Activated CD4-positive, alpha-beta memory T cell treated with anti-CD3 and anti-CD28 coated beads for 36 hours (primary cell): ENCODE data around the gene SKIC3. TPM values are rescaled to one million over a fixed set of nuclear protein-coding genes. Genes with fewer than 3 reads are reported as not detected.

Source experiments
- CTCF ChIA-PET: fragments of 350-600 bp; sonication (Branson Sonifier 250); formaldehyde crosslinking; loops from one replicate; lab custom pipeline; 2021; ENCODE audit warnings: antibody characterized with exemption, inconsistent platforms; lab: Charles Lee
- POLR2A ChIA-PET: fragments of 350-600 bp; sonication (Branson Sonifier 250); formaldehyde crosslinking; loops from one replicate; lab custom pipeline; 2021; ENCODE audit warnings: antibody characterized with exemption; lab: Charles Lee
- DNase-seq: peaks from one replicate; pipeline ENCODE4 v3.0.0-alpha.2; 2020
- H3K27ac Mint-ChIP-seq: one replicate; pipeline ENCODE4 v1.8.0; 2021; ENCODE audit warnings: mixed read lengths
- H3K27me3 Mint-ChIP-seq: one replicate; pipeline ENCODE4 v1.8.0; 2021; ENCODE audit warnings: mixed read lengths
- H3K36me3 Mint-ChIP-seq: one replicate; pipeline ENCODE4 v1.8.0; 2021; ENCODE audit warnings: mixed read lengths
- H3K4me1 Mint-ChIP-seq: one replicate; pipeline ENCODE4 v1.8.0; 2021; ENCODE audit warnings: low read depth, mixed read lengths
- H3K4me3 Mint-ChIP-seq: one replicate; pipeline ENCODE4 v1.8.0; 2021; ENCODE audit warnings: mild to moderate bottlenecking, mixed read lengths
- H3K9me3 Mint-ChIP-seq: one replicate; pipeline ENCODE4 v1.8.0; 2021; ENCODE audit warnings: mixed read lengths
- intact Hi-C: fragments of 100-400 bp; cut with micrococcal nuclease; formaldehyde crosslinking; loops from one replicate; pipeline ENCODE4 v1.15.1; 2023
- total RNA-seq, 2 experiments: library from RNA; stranded (reverse); gene quantifications; one replicate each; pipeline ENCODE4 v1.2.3, GENCODE V29; 2021

The SKIC3 gene
- total RNA-seq = 10 to 100 TPM; 74.7 to 78.1 TPM

GRCh38 chr5:95554647-95555548 is at the start of gene SKIC3, which contains the start of gene ARSK:
Gene SKIC3 (minus strand): TSS chr5:95554977. CDS start chr5:95547150, 7,827 bp downstream.
Gene ARSK (plus strand): TSS chr5:95555101. CDS start chr5:95555279, 178 bp downstream.
- no peaks in the 10 kb centered on the region for H3K9me3 Mint-ChIP-seq
- DNase-seq = peak; percentile 95
- peak within 1 kb of the TSS; percentile 89 for H3K4me3 Mint-ChIP-seq
- POLR2A ChIA-PET = interaction anchor here (0.6 to 1.6 kb wide), 4 partner anchors 9 to 92 kb away, joined by 3 to 5 read pairs (median 4); partner anchors contain the start of gene RFESD
- peaks cover 14% of the 10 kb centered on the region for H3K36me3 Mint-ChIP-seq
- CTCF ChIA-PET = interaction anchor here (0.5 to 1.0 kb wide), 4 partner anchors 13 to 258 kb away, joined by 3 to 5 read pairs (median 5); partner anchors contain the start of gene RFESD
- no peaks in the 10 kb centered on the region for H3K27me3 Mint-ChIP-seq
- intact Hi-C loops = loop anchor here (1.0 to 10.0 kb wide), 9 partner anchors 36 to 1628 kb away; partner anchors contain the start of genes CAST, GLRX, GPR150 and RFESD
- peaks cover 42% of the 10 kb centered on the region for H3K4me1 Mint-ChIP-seq
- peak within 1 kb of the TSS; percentile 92 for H3K27ac Mint-ChIP-seq

GRCh38 chr5:95600557-95600956 is 45.8 kb upstream of the SKIC3 start:
- CTCF ChIA-PET = no interaction called here
- H3K4me1 Mint-ChIP-seq = no peaks in the 10 kb centered on the region

GRCh38 chr5:95599252-95599651 is 44.5 kb upstream of the SKIC3 start:
- Mint-ChIP-seq H3K9me3 (no peaks in the 10 kb centered on the region), H3K27me3 (no peaks in the 10 kb centered on the region), H3K4me3 (no peak overlapping the region), H3K27ac (no peak overlapping the region), H3K36me3 (peaks cover 8% of the 10 kb centered on the region), H3K4me1 (no peaks in the 10 kb centered on the region)
- no peak for DNase-seq
- intact Hi-C loops = loop anchor here (10.0 kb wide), 1 partner anchor 516 kb away; no protein-coding TSS in a partner anchor
- ChIA-PET POLR2A (no interaction called here), CTCF (no interaction called here)

More at GRCh38 chr5:95600557-95600956, 45.8 kb upstream of the SKIC3 start:
- intact Hi-C loops = no loop called here
- no peaks in the 10 kb centered on the region for H3K27me3 Mint-ChIP-seq
- POLR2A ChIA-PET = no interaction called here
- H3K9me3 Mint-ChIP-seq = no peaks in the 10 kb centered on the region
- H3K36me3 Mint-ChIP-seq = peaks cover 8% of the 10 kb centered on the region
- no peak overlapping the region for H3K4me3 Mint-ChIP-seq
- DNase-seq = no peak
- H3K27ac Mint-ChIP-seq = no peak overlapping the region

- H3K4me3 Mint-ChIP-seq = no peak overlapping the region
- no peak for DNase-seq
- no peaks in the 10 kb centered on the region for H3K9me3 Mint-ChIP-seq
- H3K4me1 Mint-ChIP-seq = peaks cover 24% of the 10 kb centered on the region
- intact Hi-C loops = loop anchor here (10.0 kb wide), 1 partner anchor 519 kb away; no protein-coding TSS in a partner anchor
- H3K27me3 Mint-ChIP-seq = no peaks in the 10 kb centered on the region
- H3K27ac Mint-ChIP-seq = no peak overlapping the region
- CTCF ChIA-PET = no interaction called here
- POLR2A ChIA-PET = no interaction called here
- H3K36me3 Mint-ChIP-seq = no peaks in the 10 kb centered on the region
Observed at GRCh38 chr5:95595289-95595931, 40.6 kb upstream of the SKIC3 start.

GRCh38 chr5:95591490-95591901 is 36.7 kb upstream of the SKIC3 start:
- Mint-ChIP-seq H3K36me3 (no peaks in the 10 kb centered on the region), H3K4me1 (peaks cover 30% of the 10 kb centered on the region), H3K4me3 (no peak overlapping the region), H3K27ac (no peak overlapping the region), H3K27me3 (no peaks in the 10 kb centered on the region), H3K9me3 (no peaks in the 10 kb centered on the region)
- ChIA-PET POLR2A (no interaction called here), CTCF (no interaction called here)
- intact Hi-C loops = loop anchor here (1.0 to 10.0 kb wide), 8 partner anchors 24 to 798 kb away; partner anchors contain the start of genes ARSK and RFESD
- DNase-seq = no peak

GRCh38 chr5:95590880-95591279 is 36.1 kb upstream of the SKIC3 start:
- DNase-seq = no peak
- H3K36me3 Mint-ChIP-seq = no peaks in the 10 kb centered on the region

GRCh38 chr5:95583992-95584391 is 29.2 kb upstream of the SKIC3 start:
- POLR2A ChIA-PET = no interaction called here
- H3K27ac Mint-ChIP-seq = no peak overlapping the region

More at GRCh38 chr5:95590880-95591279, 36.1 kb upstream of the SKIC3 start:
- H3K9me3 Mint-ChIP-seq = no peaks in the 10 kb centered on the region
- intact Hi-C loops = loop anchor here (1.0 to 10.0 kb wide), 8 partner anchors 24 to 798 kb away; partner anchors contain the start of genes ARSK and RFESD
- peak overlapping the region; percentile 46 for H3K27ac Mint-ChIP-seq
- peaks cover 30% of the 10 kb centered on the region for H3K4me1 Mint-ChIP-seq
- ChIA-PET CTCF (no interaction called here), POLR2A (no interaction called here)
- H3K4me3 Mint-ChIP-seq = no peak overlapping the region
- H3K27me3 Mint-ChIP-seq = no peaks in the 10 kb centered on the region

GRCh38 chr5:95581576-95581975 is 26.8 kb upstream of the SKIC3 start:
- ChIA-PET POLR2A (no interaction called here), CTCF (interaction anchor here (0.9 to 1.1 kb wide), 3 partner anchors 14 to 83 kb away, joined by 3 to 4 read pairs (median 3); no protein-coding TSS in a partner anchor)
- DNase-seq = no peak
- intact Hi-C loops = no loop called here
- Mint-ChIP-seq H3K27ac (no peak overlapping the region), H3K36me3 (peaks cover 11% of the 10 kb centered on the region), H3K4me1 (no peaks in the 10 kb centered on the region), H3K27me3 (no peaks in the 10 kb centered on the region), H3K4me3 (no peak overlapping the region), H3K9me3 (no peaks in the 10 kb centered on the region)

More at GRCh38 chr5:95583992-95584391, 29.2 kb upstream of the SKIC3 start:
- Mint-ChIP-seq H3K36me3 (peaks cover 10% of the 10 kb centered on the region), H3K27me3 (no peaks in the 10 kb centered on the region), H3K4me3 (no peak overlapping the region), H3K9me3 (no peaks in the 10 kb centered on the region), H3K4me1 (no peaks in the 10 kb centered on the region)
- CTCF ChIA-PET = no interaction called here
- intact Hi-C loops = no loop called here
- DNase-seq = no peak

- Mint-ChIP-seq H3K27ac (no peak overlapping the region), H3K27me3 (no peaks in the 10 kb centered on the region), H3K9me3 (no peaks in the 10 kb centered on the region), H3K36me3 (peaks cover 42% of the 10 kb centered on the region), H3K4me3 (no peak overlapping the region), H3K4me1 (peaks cover 2% of the 10 kb centered on the region)
- ChIA-PET CTCF (no interaction called here), POLR2A (no interaction called here)
- intact Hi-C loops = no loop called here
- DNase-seq = no peak
Observed at GRCh38 chr5:95572016-95572415, 17.2 kb upstream of the SKIC3 start.

GRCh38 chr5:95565280-95565920 is 10.6 kb upstream of the SKIC3 start:
- intact Hi-C loops = no loop called here
- Mint-ChIP-seq H3K4me3 (no peak overlapping the region), H3K9me3 (no peaks in the 10 kb centered on the region), H3K27ac (no peak overlapping the region), H3K36me3 (peaks cover 24% of the 10 kb centered on the region), H3K27me3 (no peaks in the 10 kb centered on the region), H3K4me1 (no peaks in the 10 kb centered on the region)
- no peak for DNase-seq
- CTCF ChIA-PET = interaction anchor here (1.2 kb wide), 1 partner anchor 216 kb away, joined by 4 read pairs; no protein-coding TSS in a partner anchor
- POLR2A ChIA-PET = no interaction called here

GRCh38 chr5:95564450-95564849 is 9.7 kb upstream of the SKIC3 start:
- H3K4me1 Mint-ChIP-seq = no peaks in the 10 kb centered on the region
- CTCF ChIA-PET = interaction anchor here (0.6 to 1.2 kb wide), 3 partner anchors 100 to 739 kb away, joined by 3 to 4 read pairs (median 3); no protein-coding TSS in a partner anchor
- no peaks in the 10 kb centered on the region for H3K9me3 Mint-ChIP-seq
- no peak for DNase-seq
- POLR2A ChIA-PET = interaction anchor here (1.0 kb wide), 1 partner anchor 10 kb away, joined by 3 read pairs; the partner anchor contains the start of genes ARSK and SKIC3
- no peak overlapping the region for H3K27ac Mint-ChIP-seq
- intact Hi-C loops = no loop called here
- H3K27me3 Mint-ChIP-seq = no peaks in the 10 kb centered on the region
- no peak overlapping the region for H3K4me3 Mint-ChIP-seq
- peaks cover 18% of the 10 kb centered on the region for H3K36me3 Mint-ChIP-seq
